GM13976 (cell line): Measurements from ENCODE around the gene FUT6.
"Not testable (repeated sequence)": the region's sequence is repeated elsewhere in the genome, so short reads cannot be mapped to it uniquely, and the experiment has no call there.

Experiments used
- DNase-seq: peaks from one replicate; pipeline ENCODE4 v3.0.0; 2012; ENCODE audit warnings: low spot score
- in situ Hi-C: fragments of 300-500 bp; cut with MboI; formaldehyde crosslinking; loops from one replicate; pipeline ENCODE4 v1.12.0; 2022; ENCODE audit warnings: low sequenced_read_pairs, mixed read lengths, inconsistent platforms; ENCODE audit not compliant: unreplicated experiment
- TF ChIP-seq, protein P1 (sequence below): IDR thresholded peaks from 2 replicates; pipeline ENCODE4 v1.5.1; 2012; ENCODE audit warnings: borderline replicate concordance, mild to moderate bottlenecking; ENCODE audit not compliant: insufficient read depth; ENCODE audit errors: extremely low read depth, missing control alignments, control extremely low read depth

The FUT6 gene

DNA sequence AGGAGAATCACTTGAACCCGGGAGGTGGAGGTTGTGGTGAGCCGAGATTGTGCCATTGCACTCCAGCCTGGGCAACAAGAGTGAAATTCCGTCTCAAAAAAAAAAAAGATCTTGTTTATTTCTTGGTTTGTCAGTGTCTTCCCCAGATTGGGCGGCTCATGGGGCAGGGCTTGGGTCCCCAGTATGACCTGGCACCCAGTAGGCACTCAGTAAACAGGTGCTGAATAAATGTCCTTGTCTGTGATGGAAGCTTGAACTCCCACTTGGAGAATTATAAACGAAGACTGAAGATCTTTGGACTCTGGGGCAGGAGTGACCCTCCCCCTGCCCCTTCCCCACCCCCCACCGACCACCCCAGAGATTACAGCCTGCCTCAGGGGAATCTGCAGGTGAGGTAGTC, 40.7 kb upstream of the FUT6 start:
- in situ Hi-C loops, result no loop called here
- DNase-seq, result no peak
- TF ChIP-seq, protein P1, sequence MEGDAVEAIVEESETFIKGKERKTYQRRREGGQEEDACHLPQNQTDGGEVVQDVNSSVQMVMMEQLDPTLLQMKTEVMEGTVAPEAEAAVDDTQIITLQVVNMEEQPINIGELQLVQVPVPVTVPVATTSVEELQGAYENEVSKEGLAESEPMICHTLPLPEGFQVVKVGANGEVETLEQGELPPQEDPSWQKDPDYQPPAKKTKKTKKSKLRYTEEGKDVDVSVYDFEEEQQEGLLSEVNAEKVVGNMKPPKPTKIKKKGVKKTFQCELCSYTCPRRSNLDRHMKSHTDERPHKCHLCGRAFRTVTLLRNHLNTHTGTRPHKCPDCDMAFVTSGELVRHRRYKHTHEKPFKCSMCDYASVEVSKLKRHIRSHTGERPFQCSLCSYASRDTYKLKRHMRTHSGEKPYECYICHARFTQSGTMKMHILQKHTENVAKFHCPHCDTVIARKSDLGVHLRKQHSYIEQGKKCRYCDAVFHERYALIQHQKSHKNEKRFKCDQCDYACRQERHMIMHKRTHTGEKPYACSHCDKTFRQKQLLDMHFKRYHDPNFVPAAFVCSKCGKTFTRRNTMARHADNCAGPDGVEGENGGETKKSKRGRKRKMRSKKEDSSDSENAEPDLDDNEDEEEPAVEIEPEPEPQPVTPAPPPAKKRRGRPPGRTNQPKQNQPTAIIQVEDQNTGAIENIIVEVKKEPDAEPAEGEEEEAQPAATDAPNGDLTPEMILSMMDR, result no peak

DNA sequence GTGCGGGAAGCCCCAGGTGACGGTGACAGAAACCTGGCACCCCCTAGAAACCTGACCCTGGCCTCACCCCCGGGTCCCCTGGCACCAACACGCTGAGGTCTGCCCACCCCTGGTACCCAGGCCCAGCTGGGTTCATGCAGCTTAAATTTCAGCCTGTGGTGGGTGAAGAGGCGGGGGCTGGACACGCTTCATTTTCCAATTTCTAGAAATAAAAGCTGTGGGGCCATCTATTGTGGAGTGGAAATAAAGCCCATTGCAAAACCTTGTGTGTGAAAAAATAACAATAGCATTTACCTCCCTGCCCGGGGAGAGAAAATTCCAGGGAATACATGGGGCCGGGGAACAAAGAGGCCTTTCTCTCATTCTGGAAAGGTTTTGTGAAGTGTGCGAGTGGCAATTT, 38.4 kb upstream of the FUT6 start:
- DNase-seq, result no peak
- TF ChIP-seq, protein P1, result no peak
- in situ Hi-C loops, result no loop called here

DNA sequence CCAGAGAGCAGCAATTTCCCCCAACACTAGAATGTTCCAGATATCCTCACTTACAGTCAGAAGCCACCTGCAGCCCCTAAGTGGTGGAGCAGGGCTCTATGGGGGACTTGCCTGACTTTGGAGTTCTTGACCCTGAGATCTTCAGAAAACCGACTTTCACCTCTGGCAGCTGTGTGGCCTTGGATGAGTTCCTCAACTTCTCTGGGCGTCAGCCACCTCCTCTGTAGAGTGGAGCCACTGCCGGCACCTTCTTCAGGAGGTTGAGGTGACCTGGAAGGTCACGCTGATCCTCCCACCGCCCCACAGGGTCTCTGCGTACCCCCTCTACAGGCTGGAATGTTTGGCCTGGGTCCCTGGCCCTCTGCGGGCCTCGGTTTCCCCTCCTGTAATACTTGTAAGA, 37.9 kb upstream of the FUT6 start:
- TF ChIP-seq, protein P1, result no peak
- DNase-seq, result no peak
- in situ Hi-C loops, result no loop called here

DNA sequence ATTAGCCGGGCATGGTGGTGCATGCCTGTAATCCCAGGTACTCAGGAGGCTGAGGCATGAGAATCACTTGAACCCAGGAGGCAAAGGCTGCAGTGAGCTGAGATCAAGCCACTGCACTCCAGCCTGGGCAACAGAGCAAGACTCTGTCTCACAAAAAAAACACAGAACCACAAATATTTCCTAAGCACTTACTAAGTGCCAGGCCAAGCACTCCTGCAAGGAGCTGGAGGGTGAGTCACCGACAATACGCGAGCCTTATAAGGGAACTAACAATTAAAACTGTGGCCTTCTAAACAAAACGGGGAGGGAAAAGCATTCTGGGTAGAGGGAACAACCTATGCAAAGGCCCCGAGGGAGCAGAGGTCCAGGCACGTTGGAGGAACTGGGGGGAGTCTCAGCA, 35.0 kb upstream of the FUT6 start:
- in situ Hi-C loops, DNase-seq: not testable (repeated sequence)

DNA sequence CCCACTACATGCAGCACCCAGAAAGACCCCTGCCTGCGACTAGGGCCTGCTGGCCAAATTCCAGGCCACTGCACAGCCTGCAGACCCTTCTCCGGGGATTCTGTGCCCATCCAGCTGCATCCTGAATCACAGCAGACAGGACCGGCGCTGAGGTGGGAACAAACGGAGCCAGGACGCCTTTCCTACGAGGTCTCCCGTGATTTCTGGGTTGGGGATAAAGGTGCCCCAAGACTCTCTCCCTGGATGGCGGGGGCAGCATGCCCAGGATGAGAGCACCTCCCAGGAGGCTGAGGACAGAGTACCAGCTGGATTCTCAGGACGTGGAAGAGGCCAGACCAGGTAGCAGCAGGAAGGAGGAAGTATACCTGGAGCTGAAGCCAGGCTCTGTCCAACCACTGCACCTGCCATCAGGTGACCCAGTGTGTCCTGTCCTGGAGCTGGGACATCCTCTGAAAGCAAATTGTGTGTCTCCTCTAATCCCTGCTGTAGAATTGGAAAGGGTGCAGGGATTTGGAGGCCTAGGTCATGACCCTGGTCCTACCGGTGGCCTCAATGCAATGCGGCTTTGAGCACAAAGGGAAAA, 34.2 kb upstream of the FUT6 start:
- in situ Hi-C loops, result no loop called here

DNA sequence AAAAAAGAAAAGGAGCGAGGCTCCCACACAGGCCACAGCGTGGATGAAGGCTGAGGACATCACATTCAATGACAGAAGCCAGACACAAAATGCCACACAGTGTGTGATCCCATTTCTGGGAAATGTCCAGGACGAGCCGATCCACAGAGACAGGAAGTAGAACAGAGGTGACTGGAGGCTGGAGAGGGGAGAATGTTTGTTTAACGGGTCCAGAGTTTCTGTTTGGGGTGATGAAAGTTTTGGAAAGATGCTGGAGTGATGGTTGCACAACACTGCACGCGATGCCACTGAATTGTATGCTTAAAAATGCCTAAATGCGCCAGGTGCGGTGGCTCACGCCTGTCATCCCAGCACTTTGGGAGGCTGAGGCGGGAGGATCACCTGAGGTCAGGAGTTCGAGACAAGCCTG, 31.5 kb upstream of the FUT6 start:
- in situ Hi-C loops, result no loop called here
- DNase-seq, result no peak
- TF ChIP-seq, protein P1, result no peak

More for the DNA sequence above, 34.2 kb upstream of the FUT6 start:
- no peak for DNase-seq
- TF ChIP-seq, protein P1, result no peak

DNA sequence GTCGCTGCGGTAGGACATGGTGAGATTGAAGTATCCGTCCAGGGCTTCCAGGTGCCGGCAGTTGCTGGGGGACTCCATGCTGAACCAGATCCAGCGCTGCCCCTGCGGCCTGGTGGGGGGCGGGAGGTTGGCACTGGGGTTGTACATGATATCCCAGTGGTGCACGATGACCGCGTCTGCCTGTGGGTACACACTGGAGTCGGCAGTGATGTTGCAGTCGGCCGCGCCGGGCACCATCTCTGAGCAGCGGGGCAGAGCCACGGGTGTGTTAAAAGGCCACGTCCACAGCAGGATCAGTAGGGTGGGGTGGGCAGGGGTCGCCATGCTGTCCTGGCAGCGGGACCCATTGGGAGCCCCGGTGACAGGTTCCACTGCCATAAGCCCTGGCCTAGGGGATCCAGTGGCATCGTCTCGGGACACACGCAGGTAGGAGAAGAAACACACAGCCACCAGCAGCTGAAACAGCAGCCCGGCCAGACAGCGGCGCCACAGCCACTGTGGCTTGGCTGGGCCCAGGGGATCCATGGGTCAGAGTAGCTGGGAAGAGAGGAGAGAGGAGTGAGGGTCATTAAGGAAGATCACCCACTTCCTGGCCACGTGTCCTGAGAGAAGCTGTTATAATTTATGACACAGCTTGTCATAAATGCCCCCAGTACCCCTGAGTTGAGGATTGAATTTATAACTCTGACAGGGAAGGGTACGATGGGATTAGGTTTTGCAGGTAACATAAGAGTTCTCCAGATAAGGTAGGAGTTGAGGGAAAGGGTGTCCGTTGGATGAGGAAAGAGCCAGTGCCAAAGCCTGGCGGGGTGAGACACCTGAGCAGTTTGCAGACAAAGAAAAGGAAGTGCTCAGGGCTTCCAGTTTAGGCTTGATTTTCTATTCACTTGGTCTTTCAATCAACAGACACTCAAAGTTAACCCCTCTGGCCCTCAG, 28.0 kb upstream of the FUT6 start:
- DNase-seq, result no peak
- TF ChIP-seq, protein P1, result no peak
- in situ Hi-C loops, result no loop called here
